ENCODE measurements around the gene COX7A2L.
"Not testable (repeated sequence)": the region's sequence is repeated elsewhere in the genome, so short reads cannot be mapped to it uniquely, and the experiment has no call there.

The COX7A2L gene

GRCh38 chr2:42335514-42336104 is 25.4 kb downstream of the COX7A2L start:
- Histone ChIP-seq H3K27me3 (replicated peaks; ENCODE audit: control insufficient read depth, insufficient read depth, low read length) (no peaks in the 10 kb centered on the region), H3K4me3 (replicated peaks; ENCODE audit: low read depth, low read length) (no peak overlapping the region), H3K36me3 (ENCODE audit: control insufficient read depth, insufficient read depth, low read length) (peaks cover 25% of the 10 kb centered on the region)
- DNase-seq (ENCODE audit: extremely low read depth, insufficient read length): no peak
- TF ChIP-seq CTCF (IDR thresholded peaks at IDR 0.05; ENCODE audit: insufficient read depth, low read length, poor library complexity, severe bottlenecking): no peak

- peaks cover 20% of the 10 kb centered on the region for H3K36me3 ChIP-seq (ENCODE audit: control insufficient read depth, insufficient read depth, low read length)
- not testable (repeated sequence) for H3K27me3 ChIP-seq (replicated peaks; ENCODE audit: control insufficient read depth, insufficient read depth, low read length); DNase-seq (ENCODE audit: extremely low read depth, insufficient read length); H3K4me3 ChIP-seq (replicated peaks; ENCODE audit: low read depth, low read length)
Observed at GRCh38 chr2:42334865-42335264, 26.2 kb downstream of the COX7A2L start.

- no peak for TF ChIP-seq CTCF (IDR thresholded peaks at IDR 0.05; ENCODE audit: insufficient read depth, low read length, poor library complexity, severe bottlenecking)
- Histone ChIP-seq H3K4me3 (replicated peaks; ENCODE audit: low read depth, low read length) (no peak overlapping the region), H3K27me3 (replicated peaks; ENCODE audit: control insufficient read depth, insufficient read depth, low read length) (no peaks in the 10 kb centered on the region), H3K36me3 (ENCODE audit: control insufficient read depth, insufficient read depth, low read length) (peaks cover 21% of the 10 kb centered on the region)
- DNase-seq (ENCODE audit: extremely low read depth, insufficient read length): no peak
Observed at GRCh38 chr2:42334220-42334619, 26.8 kb downstream of the COX7A2L start.

GRCh38 chr2:42333579-42333978 is 27.4 kb downstream of the COX7A2L start:
- Histone ChIP-seq H3K27me3 (replicated peaks; ENCODE audit: control insufficient read depth, insufficient read depth, low read length) (no peaks in the 10 kb centered on the region), H3K36me3 (ENCODE audit: control insufficient read depth, insufficient read depth, low read length) (peaks cover 23% of the 10 kb centered on the region), H3K4me3 (replicated peaks; ENCODE audit: low read depth, low read length) (no peak overlapping the region)
- no peak for TF ChIP-seq CTCF (IDR thresholded peaks at IDR 0.05; ENCODE audit: insufficient read depth, low read length, poor library complexity, severe bottlenecking)
- DNase-seq (ENCODE audit: extremely low read depth, insufficient read length): no peak

GRCh38 chr2:42332575-42332974 is 28.4 kb downstream of the COX7A2L start:
- Histone ChIP-seq H3K27me3 (replicated peaks; ENCODE audit: control insufficient read depth, insufficient read depth, low read length) (no peaks in the 10 kb centered on the region), H3K4me3 (replicated peaks; ENCODE audit: low read depth, low read length) (no peak overlapping the region), H3K36me3 (ENCODE audit: control insufficient read depth, insufficient read depth, low read length) (peaks cover 18% of the 10 kb centered on the region)
- TF ChIP-seq CTCF (IDR thresholded peaks at IDR 0.05; ENCODE audit: insufficient read depth, low read length, poor library complexity, severe bottlenecking): no peak
- no peak for DNase-seq (ENCODE audit: extremely low read depth, insufficient read length)

GRCh38 chr2:42331569-42332284 is 29.3 kb downstream of the COX7A2L start:
- peaks cover 18% of the 10 kb centered on the region for H3K36me3 ChIP-seq (ENCODE audit: control insufficient read depth, insufficient read depth, low read length)
- no peak for TF ChIP-seq CTCF (IDR thresholded peaks at IDR 0.05; ENCODE audit: insufficient read depth, low read length, poor library complexity, severe bottlenecking)
- DNase-seq (ENCODE audit: extremely low read depth, insufficient read length): no peak
- no peaks in the 10 kb centered on the region for H3K27me3 ChIP-seq (replicated peaks; ENCODE audit: control insufficient read depth, insufficient read depth, low read length)
- no peak overlapping the region for H3K4me3 ChIP-seq (replicated peaks; ENCODE audit: low read depth, low read length)

All from GM06990 (cell line).